D341Med (cell line): ENCODE results near the gene TTR.

ENCODE experiments used
- DNase-seq: peaks from one replicate; pipeline ENCODE4 v3.0.0; 2012; ENCODE audit warnings: low spot score

TTR gene

GRCh38 chr18:31591628-31592027 lies at the start of gene TTR:
TTR (plus strand) TSS chr18:31591877; CDS start chr18:31591903, 26 bp downstream.
- no peak for DNase-seq

GRCh38 chr18:31546476-31546875 lies 45.2 kb upstream of the TTR start:
- no peak for DNase-seq

- DNase-seq: no peak
Measured at GRCh38 chr18:31548853-31549252, 42.8 kb upstream of the TTR start.

GRCh38 chr18:31549416-31549815 lies 42.3 kb upstream of the TTR start:
- no peak for DNase-seq

- no peak for DNase-seq
Measured at GRCh38 chr18:31551883-31552282, 39.8 kb upstream of the TTR start.

GRCh38 chr18:31553800-31554199 lies 37.9 kb upstream of the TTR start:
- DNase-seq: no peak

GRCh38 chr18:31554776-31555175 lies 36.9 kb upstream of the TTR start:
- no peak for DNase-seq

- DNase-seq: peak; percentile 57
Measured at GRCh38 chr18:31555971-31556747, 35.5 kb upstream of the TTR start.

GRCh38 chr18:31557446-31557845 lies 34.2 kb upstream of the TTR start:
- no peak for DNase-seq

- DNase-seq: no peak
Measured at GRCh38 chr18:31558567-31558966, 33.1 kb upstream of the TTR start.

GRCh38 chr18:31562726-31563125 lies 29.0 kb upstream of the TTR start:
- no peak for DNase-seq

GRCh38 chr18:31563778-31564177 lies 27.9 kb upstream of the TTR start:
- DNase-seq: no peak

- no peak for DNase-seq
Measured at GRCh38 chr18:31565345-31565744, 26.3 kb upstream of the TTR start.

- DNase-seq: no peak
Measured at GRCh38 chr18:31565782-31566512, 25.7 kb upstream of the TTR start.

- DNase-seq: no peak
Measured at GRCh38 chr18:31566576-31567306, 24.9 kb upstream of the TTR start.

- DNase-seq: peak; percentile 61
Measured at GRCh38 chr18:31572368-31572767, 19.3 kb upstream of the TTR start.

GRCh38 chr18:31573051-31573450 lies 18.6 kb upstream of the TTR start:
- DNase-seq: no peak

GRCh38 chr18:31574359-31574758 lies 17.3 kb upstream of the TTR start:
- no peak for DNase-seq

GRCh38 chr18:31575515-31576257 lies 16.0 kb upstream of the TTR start:
- DNase-seq: no peak

GRCh38 chr18:31576670-31577069 lies 15.0 kb upstream of the TTR start:
- DNase-seq: no peak

- no peak for DNase-seq
Measured at GRCh38 chr18:31577195-31577594, 14.5 kb upstream of the TTR start.

- DNase-seq: no peak
Measured at GRCh38 chr18:31578126-31578525, 13.6 kb upstream of the TTR start.
